GM21717 (cell line): ENCODE data around the gene ARHGDIA.

Experiments
- ATAC-seq: cut with Tn5 transposase; IDR thresholded peaks from one replicate; pipeline ENCODE4 v1.9.1; 2021; ENCODE audit warnings: mild to moderate bottlenecking, moderate library complexity; ENCODE audit not compliant: unreplicated experiment

ARHGDIA gene

GRCh38 chr17:81865733-81866439 lies 5.3 kb downstream of the ARHGDIA start:
- ATAC-seq = no peak

- ATAC-seq = no peak
Observed at GRCh38 chr17:81865358-81865732, 5.8 kb downstream of the ARHGDIA start.

GRCh38 chr17:81863833-81864768 lies 7.0 kb downstream of the ARHGDIA start:
- ATAC-seq = no peak

GRCh38 chr17:81863123-81863675 lies 7.9 kb downstream of the ARHGDIA start:
- no peak for ATAC-seq

- ATAC-seq = peak; percentile 71
Observed at GRCh38 chr17:81860756-81861568, 10.2 kb downstream of the ARHGDIA start.

GRCh38 chr17:81859906-81860755 lies 11.0 kb downstream of the ARHGDIA start, which contains the start of gene P4HB:
P4HB (minus strand) TSS chr17:81860535; CDS start chr17:81860471, 64 bp downstream.
- ATAC-seq = peak; percentile 6

- ATAC-seq = no peak
Observed at GRCh38 chr17:81858967-81859905, 11.9 kb downstream of the ARHGDIA start.

GRCh38 chr17:81858170-81858966 lies 12.8 kb downstream of the ARHGDIA start:
- no peak for ATAC-seq

GRCh38 chr17:81854974-81855774 lies 16.0 kb downstream of the ARHGDIA start:
- no peak for ATAC-seq

GRCh38 chr17:81852237-81852636 lies 18.9 kb downstream of the ARHGDIA start:
- no peak for ATAC-seq

GRCh38 chr17:81851423-81851822 lies 19.7 kb downstream of the ARHGDIA start:
- ATAC-seq = no peak

GRCh38 chr17:81849457-81849856 lies 21.7 kb downstream of the ARHGDIA start:
- no peak for ATAC-seq

- no peak for ATAC-seq
Observed at GRCh38 chr17:81846743-81847689, 24.1 kb downstream of the ARHGDIA start.

- ATAC-seq = no peak
Observed at GRCh38 chr17:81845881-81846742, 25.0 kb downstream of the ARHGDIA start.

GRCh38 chr17:81845361-81845760 lies 25.8 kb downstream of the ARHGDIA start:
- ATAC-seq = no peak
